Caki2 (cell line): Measurements from ENCODE around the gene DOCK10. TPM values are rescaled to one million over a fixed set of nuclear protein-coding genes. Genes with fewer than 3 reads are reported as not detected.
"Not testable (repeated sequence)": the region's sequence is repeated elsewhere in the genome, so short reads cannot be mapped to it uniquely, and the experiment has no call there.

Source experiments
- DNase-seq: peaks from one replicate; pipeline ENCODE4 v3.0.0-alpha.2; 2015; ENCODE audit warnings: low read depth
- in situ Hi-C: cut with HindIII; loops from 2 replicates; pipeline ENCODE4 v1.10.0; 2016; ENCODE audit warnings: low sequenced_read_pairs, low pct_unique_long_range_greater_than_20kb, mixed read lengths
- total RNA-seq: library from RNA; depleted of rRNA; stranded (reverse); fragments of >200 nt; shearing (Covaris generic); gene quantifications from 2 replicates; pipeline ENCODE4 v1.2.3, GENCODE V29; 2014; ENCODE audit warnings: low replicate concordance

DOCK10 gene
- total RNA-seq, 1 experiment from 2014 or later, result 11.6 TPM

DNA sequence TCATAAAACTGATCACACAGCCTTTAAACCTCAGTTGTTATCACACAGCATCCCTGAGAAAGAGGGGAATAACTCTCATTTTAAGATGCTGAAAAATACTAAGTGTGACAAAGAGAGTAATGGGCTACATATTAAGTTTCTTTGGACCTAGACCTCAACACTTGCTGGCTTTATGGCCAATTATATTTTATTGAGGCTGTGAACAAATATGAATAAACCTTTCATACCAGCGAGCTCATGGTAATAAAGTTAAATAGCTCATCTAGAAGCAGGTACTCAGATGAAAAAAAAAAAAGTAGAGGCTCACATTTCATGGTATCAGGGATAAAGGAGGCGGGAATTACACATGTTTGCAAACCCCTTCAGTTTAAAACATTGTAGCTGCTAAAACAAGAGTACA is 75.7 kb downstream of the DOCK10 start:
- in situ Hi-C loops, result no loop called here

DNA sequence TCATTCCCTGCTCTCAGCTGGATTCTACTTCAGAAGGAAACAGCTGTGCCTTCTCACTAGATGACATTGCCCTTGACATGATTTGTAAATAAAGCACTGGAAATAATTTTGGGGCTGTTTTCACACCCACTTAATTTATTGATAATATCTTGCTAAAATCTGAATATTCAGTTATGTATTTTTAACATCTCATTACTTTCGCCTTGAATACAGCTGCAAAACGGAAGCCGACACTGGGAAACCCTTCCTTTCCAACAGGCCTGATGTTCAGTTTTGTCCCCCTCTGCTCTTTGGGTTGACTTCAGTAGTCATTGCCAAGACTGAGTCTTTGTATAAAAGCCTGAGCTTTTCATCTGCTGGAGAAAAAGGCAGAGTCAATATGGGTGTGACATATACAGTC is 82.7 kb downstream of the DOCK10 start:
- no peak for DNase-seq
- in situ Hi-C loops, result no loop called here

More for the DNA sequence above, 75.7 kb downstream of the DOCK10 start:
- DNase-seq, result no peak

DNA sequence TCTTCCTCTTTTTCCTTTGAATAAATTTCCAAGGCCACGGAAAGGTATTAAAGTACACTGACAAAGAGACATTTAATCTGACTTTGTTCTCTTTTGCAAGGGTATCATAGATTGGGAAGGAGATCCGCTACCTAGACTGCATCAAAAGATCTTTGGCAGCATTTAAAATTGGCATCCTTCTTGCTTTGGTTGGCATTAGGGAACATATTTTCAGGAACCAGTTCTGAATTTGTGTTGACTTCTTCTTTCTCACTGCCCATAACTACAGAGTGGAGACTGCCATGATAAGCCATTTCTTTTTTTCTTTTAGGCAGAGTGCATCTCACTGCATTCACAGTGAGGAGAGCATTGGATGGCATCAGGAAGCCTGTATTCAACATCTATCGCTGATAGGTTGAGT is 83.4 kb downstream of the DOCK10 start:
- no peak for DNase-seq
- in situ Hi-C loops, result no loop called here

DNA sequence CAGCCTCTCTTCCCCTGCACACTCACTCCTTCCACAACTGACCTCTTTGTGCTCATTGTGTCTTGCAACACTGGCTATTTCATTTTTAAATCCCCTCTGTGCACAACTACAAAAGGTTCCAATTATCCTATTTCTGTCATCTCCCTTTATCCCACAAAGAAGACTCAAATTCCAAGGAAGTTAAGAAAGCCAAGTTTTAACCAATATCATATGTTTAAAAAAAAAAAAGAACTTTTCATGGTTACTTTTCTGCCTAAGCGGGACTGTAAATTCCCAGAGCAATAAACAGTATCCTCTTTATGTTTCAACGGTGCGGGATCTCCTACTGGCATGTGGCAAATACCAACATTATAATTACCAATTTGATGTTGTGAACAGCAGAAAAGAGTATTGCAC is 83.8 kb downstream of the DOCK10 start:
- no peak for DNase-seq
- in situ Hi-C loops, result no loop called here

GRCh38 chr2:224957540-224958461 is 84.5 kb downstream of the DOCK10 start:
- in situ Hi-C loops, result no loop called here
- no peak for DNase-seq

GRCh38 chr2:224956706-224957105 is 85.6 kb downstream of the DOCK10 start:
- in situ Hi-C loops, result no loop called here

GRCh38 chr2:224954980-224955379 is 87.3 kb downstream of the DOCK10 start:
- no peak for DNase-seq
- in situ Hi-C loops, result no loop called here

More at GRCh38 chr2:224956706-224957105, 85.6 kb downstream of the DOCK10 start:
- no peak for DNase-seq

- no peak for DNase-seq
- in situ Hi-C loops, result no loop called here
These were observed 89.2 kb downstream of the DOCK10 start for GRCh38 chr2:224952936-224953657.

DNA sequence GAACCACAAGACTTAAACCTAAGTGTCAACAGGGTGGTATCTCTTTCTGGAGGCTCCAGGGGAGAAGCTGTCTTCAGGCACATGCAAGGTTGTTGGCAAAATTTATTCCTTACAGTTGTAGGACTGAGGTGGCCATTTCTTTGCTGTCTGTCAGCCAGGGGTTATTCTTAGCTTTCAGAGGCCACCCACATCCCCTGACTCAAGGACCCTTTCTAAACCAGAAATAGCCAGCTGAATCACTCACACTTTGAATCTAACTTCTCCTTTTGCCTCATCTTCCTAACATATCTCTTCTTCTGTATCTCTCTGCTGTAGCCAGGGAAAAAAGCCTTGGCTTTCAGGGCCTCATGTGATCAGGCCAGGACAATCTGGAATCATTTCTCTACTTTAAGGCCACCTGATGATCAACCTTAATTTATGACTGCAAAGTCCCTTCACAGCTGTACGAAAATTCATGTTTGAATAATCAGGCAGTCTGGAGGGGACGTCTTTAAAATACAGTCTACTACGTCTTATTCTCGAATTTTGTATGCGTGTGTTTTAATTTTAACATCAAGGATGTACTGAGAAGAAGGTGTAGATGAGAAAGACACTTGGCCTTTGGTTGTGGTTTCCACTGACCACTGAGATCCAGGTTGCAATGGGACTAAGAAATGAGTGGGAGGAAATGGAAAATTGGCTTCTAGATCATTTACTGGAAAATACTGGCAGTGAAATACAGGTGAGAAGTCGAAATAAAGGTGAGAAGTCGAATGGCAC is 90.4 kb downstream of the DOCK10 start:
- in situ Hi-C loops, result no loop called here
- DNase-seq, result no peak

- no peak for DNase-seq
- in situ Hi-C loops, result no loop called here
These were observed 93.4 kb downstream of the DOCK10 start for GRCh38 chr2:224948859-224949258.

- in situ Hi-C loops, result no loop called here
- no peak for DNase-seq
These were observed 94.3 kb downstream of the DOCK10 start for GRCh38 chr2:224948005-224948404.

DNA sequence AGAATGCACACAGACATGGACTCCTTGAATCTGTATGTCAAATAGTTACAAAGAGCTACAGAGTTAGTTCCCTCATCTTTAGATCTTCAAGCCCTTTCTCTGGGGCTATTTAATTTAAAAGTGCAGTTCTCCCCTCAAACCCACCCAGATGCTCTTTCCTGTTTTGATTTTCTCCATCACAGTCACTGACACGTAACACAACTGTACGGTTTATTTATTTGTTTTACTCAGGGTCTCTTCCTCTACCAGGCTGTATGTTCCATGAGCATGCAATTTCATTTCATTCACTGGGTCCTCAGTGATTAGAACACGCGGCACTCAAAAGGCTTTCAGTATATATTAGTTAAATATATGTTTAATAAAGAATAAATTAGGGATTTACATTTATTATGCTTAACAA is 94.7 kb downstream of the DOCK10 start:
- no peak for DNase-seq
- in situ Hi-C loops, result no loop called here

DNA sequence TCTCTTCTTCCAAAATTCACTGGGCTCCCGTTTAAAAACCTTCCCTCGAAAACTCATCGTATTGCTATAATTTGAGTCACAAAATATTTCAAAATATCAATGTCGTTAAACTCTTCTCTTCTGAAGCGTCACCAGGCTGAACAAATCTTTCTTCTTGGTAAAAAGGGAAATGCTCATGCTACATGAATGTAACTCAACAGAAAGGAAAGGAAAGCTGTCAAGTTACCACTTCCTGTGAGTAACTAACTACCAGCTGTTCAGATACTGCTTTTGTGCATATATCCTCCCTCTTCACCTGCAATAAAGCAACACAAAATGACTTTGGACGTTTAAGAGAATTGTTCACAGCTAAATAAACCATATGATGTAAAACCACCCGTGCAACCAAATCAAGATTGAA is 95.4 kb downstream of the DOCK10 start:
- in situ Hi-C loops, result no loop called here
- no peak for DNase-seq

DNA sequence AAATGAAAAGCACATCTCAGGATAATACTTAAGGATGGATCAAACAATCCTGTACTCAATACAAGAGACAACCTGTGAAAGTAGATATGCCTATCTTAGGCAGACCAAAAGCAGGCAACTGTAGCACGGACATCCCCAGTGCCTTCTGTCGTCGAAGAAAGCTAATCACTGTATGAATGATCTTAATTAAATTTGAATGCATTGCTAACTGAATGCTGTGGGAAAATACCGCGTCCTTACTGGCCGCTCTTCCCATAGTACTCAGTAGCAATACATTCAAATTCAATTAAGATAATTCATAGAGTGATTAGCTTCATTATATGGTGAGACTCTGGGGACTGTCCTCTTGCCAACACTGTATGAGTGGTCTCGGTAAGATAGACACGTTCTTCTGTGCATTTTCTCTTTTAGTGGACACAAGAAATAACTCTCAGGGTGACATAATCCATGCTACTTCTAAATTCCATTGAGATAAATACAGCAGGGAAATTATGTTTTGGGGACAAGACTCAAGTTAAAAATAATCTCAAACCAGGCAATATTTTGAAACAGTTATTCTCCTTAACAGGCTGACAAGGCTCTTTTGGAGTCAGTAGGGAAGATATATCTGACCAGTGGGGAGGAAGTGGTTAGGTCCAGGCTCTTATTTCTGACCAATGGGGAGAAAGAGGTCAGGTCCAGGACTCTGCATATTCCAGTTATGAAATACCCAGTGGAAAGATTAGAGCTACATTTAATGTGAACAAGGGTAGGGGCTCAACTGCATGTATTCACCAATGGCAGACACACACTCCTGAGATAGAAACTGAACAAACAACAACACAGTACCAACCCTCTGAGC is 97.3 kb downstream of the DOCK10 start:
- in situ Hi-C loops, result no loop called here

GRCh38 chr2:224943601-224944041 is 98.6 kb downstream of the DOCK10 start:
- in situ Hi-C loops, DNase-seq: not testable (repeated sequence)

More for the DNA sequence above, 97.3 kb downstream of the DOCK10 start:
- DNase-seq, result no peak

GRCh38 chr2:224941960-224942359 is 100.3 kb downstream of the DOCK10 start:
- DNase-seq, result no peak
- in situ Hi-C loops, result no loop called here

- DNase-seq, result no peak
- in situ Hi-C loops, result no loop called here
These were observed 101.7 kb downstream of the DOCK10 start for GRCh38 chr2:224940618-224941017.

DNA sequence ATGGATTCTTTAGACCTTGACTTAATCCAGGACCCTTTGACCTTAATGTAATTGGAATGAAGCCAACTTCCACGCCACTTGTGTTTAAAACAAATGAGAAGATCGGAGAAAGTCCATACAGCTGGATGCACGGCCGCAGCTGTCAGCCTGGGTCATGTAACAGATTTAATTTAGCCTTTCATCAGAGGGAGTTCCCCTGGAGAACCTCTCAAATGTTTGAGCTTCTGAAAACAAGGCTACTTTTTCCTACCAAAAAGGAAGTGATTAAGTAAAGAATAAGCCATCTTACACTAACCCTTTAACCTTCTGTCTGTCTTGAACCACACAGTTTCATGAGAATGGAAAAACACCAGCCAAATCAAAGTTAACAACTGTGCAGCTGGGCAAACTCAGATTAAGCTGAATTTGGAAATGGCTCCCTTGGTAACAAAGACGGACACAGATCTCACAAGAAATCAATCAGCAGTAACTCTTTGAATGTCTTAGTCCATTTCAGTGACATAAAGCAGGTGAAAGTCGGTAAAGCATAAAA is 103.6 kb downstream of the DOCK10 start:
- no peak for DNase-seq
- in situ Hi-C loops, result no loop called here
